Glomerular endothelial cell (primary cell): ENCODE measurements around the gene HOXC9. TPM values are rescaled to one million over a fixed set of nuclear protein-coding genes. Genes with fewer than 3 reads are reported as not detected.

Source experiments
- DNase-seq: peaks from one replicate; pipeline ENCODE4 v3.0.0-alpha.2; 2011; ENCODE audit warnings: low read depth, low spot score; ENCODE audit errors: extremely low read depth
- total RNA-seq: library from RNA; depleted of rRNA; stranded (reverse); fragments of >200 nt; gene quantifications from 2 replicates; pipeline ENCODE4 v1.2.3, GENCODE V29; 2015

Gene HOXC9
- total RNA-seq, 1 donor from 2014 or later, result 5.7 TPM

DNA sequence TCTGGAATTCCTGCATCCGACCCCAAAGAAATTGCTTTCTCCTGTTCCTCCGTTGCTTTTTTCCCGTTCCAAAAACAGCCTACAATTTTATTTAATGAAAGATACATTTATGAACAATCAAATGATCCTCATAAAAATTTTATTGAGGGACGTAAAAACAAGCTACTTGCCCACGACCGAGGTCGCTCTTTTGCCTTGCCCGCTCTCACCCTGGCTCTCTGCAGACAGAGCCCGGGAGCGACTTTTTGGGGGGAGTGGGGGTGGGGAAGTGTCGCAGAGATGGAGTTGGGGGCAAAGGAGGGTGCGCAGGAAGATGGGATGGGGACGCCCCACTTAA, 1.1 kb upstream of the HOXC9 start:
- no peak for DNase-seq

DNA sequence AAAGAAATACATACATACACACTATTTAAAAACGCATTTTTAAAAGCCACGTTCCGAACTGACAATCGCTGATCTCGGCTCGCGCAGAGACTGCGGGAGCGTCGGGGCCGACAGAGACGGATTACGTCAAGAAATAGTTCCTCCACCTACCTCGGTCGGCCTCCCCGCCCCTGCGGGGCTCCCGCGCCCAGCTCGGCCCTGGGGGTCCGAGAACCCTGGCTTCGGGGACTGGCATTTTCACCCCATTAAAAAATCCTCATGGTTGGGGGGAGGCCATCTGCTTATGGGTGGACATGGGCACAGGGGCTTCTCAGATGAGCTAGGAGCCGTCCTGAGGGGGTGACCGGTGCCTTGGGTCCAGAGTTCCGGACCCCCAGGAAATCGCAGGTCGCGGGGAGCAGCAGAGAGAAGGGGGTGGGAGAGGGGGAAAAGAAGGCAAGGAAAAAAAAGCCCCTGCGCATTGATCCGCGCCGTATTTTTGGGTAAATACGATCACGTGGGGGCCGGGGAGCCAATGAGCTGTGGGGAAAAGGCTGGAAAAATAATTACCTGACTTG, 324 bp upstream of the HOXC9 start:
- no peak for DNase-seq

DNA sequence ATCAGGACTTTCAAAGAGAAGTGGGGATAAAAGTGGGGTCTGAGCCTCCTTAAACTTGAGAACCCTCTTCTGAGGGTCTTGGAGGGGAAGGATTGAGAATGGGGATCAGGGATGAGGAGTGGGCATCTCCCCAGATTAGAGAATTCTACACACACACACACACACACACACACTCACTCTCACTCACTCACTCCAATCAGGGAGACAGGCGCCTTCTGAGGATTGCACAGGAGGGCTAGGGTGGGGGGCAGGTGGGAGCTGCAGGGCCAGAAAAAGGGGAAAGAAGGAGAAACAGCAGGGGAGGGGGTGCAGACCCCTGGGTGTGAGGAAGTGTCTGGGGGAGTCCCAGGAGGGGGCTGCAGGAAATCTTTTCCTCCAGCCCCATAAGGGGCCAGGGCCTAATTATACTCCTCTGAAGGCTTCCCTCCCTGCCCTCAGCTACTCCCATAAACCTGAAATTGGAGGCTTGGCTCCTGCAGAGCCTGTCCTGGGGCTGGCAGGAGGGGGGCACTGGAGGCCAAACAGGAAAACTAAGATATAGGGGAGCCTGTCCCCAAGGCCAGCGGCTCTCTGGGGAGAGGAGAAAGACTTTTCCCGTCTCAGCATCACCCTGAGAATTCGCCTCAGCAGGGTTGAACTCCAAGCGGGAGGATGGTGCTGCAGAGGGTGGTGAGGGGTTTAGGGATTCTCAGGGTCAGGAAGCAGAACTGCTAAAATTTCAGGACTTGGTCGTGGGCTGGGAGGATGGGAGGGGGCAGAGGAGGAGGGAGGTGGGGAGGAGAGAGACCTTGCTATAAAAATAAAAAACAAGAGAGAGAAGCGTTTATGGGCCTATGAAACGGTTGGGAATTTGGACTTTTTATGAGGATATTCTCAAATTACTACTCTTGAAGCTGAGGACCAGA, 1.6 kb downstream of the HOXC9 start:
- no peak for DNase-seq

DNA sequence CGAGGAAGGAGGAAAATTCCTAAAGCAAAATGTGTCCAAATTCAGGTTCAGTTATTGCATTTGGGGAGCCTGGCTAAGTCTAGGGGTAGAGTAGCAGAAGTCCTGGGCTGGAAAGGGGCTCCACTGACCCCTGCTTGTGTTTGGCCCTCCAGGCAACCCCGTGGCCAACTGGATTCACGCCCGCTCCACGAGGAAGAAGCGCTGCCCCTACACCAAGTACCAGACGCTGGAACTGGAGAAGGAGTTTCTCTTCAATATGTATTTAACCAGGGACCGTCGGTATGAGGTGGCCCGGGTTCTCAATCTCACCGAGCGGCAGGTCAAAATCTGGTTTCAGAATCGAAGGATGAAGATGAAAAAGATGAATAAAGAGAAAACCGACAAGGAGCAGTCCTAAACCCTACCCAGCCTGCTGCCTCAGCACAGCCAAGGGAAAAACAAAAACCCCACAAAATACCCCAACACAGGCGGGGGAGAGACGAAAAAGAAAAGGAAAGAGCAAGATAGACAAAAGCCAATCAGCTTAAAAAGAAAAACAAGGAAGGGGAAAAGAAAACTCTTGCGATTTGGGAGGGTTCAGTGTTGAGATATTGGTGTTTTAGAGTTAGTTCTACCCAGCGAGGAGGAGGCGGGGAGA, 2.4 kb downstream of the HOXC9 start:
- DNase-seq, result no peak

DNA sequence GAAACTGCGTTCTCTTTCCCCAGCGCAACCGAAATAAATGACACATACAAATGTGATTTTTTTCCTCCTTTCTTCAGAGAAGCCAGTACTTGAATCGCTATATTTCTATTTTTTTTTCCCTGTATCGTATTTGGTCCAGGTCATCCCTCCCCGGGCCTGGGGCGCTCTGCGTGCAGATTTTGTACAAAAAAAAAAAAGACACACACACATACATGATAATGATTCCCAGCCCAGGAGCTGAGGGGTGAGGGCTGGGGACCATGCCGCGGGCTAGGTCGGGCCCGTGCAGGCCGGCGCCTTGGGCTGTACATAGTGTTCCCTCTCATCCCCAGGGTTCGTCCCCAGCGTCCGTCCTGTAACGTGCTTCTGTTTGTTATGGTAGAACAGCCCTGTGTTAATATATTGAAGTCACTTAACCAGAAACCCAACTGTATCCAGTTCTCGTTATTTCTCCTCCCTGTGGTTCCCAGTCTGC, 3.0 kb downstream of the HOXC9 start:
- no peak for DNase-seq

DNA sequence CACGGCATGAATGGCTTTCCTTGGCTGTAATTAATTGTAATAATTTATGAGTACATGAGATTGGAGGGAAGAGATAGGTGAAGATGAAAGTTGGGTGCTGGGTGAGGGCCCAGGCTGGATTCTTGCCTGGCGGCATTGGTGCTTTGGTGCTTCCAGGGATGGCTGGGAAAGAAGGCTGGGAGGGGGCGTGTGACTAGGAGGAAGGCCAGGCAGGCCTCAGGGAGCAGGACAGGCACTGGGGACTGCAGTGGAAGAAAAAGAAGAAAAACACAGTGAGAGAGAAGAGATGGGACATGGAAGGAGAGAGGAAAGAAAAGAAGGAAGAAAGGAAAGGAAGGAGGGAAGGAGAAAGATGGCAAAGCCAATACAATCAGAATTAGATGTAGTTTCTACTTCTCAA, 3.7 kb downstream of the HOXC9 start:
- no peak for DNase-seq

DNA sequence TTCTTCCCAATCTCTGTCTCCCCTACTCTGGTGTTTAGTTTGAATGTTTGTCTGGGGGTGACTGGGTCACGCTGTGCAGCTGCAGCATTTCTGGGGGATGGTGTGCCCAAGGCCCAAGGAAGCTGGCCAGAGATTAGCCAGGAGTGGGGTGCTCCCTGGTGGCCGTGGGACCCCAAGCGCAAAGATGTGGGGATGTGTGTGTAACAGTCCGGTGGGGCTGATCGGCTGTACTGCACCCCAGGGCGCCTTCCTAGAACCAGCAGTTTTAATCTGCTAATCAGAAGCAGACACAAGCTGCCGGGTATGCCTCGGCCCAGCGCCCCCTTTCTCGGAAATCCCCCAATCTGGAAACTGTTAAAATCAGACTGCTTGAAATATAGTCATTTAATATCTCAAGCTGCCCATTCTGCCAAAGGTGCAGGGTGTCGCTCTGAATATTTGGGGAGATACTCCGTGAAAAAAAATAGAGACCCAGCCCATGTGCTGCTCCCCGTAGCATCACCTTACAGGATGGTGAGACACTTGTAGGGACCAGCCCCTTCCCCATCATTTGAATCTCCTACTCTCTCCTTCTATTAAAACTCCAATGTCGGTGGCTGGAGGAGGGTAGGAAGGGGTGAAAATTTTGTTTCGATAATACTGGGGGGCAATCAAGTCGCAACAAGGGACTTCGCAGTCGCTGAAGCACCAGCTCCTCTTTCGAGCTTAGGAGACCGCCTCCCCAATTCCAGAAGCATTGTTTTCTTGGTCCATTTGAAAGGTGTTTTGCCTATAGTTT, 4.3 kb downstream of the HOXC9 start:
- no peak for DNase-seq

DNA sequence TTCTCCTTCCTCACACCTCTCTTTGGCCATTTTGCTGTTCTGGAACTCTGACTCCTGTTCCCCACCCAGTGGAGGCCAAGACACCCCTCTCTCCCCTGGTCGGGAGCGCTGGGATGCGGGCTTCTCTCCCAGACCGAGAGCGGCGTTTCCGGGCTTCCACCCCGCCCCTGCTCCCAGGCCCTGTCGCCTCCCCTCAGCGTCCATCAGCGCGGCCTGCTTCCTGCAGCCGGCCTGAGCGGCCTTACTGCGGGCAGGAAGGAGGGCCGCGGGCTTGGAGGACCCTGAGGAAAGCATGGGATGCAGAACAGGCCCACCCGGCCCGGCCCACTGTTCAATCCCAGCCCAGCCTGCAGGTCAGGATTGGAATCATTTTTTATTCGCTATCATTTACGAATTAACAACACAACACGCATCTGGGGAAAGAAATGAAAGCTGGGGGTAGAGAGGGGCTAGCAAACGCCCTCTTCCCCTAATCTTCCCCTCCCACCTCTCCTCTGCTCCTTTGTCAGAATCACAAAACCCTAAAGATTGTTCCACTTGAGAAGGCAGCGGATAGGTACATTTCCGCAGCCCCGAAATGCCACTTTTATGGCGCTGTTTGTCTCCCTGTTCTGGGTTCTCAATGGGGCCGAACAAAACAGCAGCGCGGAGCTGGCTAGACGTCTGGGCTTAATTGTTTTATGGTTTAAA, 5.0 kb downstream of the HOXC9 start:
- DNase-seq, result no peak

DNA sequence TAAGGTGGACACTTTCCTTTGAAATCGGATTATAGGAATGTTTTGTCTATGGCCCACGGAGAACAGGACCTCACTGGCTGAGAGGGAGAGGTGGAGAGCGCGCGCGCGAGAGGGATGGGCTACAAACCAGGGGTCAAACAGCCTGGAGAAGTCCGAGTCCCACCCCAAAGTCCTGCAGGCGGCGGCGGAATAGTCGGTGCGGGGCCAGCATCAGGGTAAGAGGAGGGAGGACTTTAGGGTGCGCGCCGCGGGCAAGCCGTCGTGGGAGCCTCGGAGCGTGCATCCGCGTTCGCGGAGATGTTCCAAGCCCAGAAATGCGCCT, 5.5 kb downstream of the HOXC9 start:
- no peak for DNase-seq

DNA sequence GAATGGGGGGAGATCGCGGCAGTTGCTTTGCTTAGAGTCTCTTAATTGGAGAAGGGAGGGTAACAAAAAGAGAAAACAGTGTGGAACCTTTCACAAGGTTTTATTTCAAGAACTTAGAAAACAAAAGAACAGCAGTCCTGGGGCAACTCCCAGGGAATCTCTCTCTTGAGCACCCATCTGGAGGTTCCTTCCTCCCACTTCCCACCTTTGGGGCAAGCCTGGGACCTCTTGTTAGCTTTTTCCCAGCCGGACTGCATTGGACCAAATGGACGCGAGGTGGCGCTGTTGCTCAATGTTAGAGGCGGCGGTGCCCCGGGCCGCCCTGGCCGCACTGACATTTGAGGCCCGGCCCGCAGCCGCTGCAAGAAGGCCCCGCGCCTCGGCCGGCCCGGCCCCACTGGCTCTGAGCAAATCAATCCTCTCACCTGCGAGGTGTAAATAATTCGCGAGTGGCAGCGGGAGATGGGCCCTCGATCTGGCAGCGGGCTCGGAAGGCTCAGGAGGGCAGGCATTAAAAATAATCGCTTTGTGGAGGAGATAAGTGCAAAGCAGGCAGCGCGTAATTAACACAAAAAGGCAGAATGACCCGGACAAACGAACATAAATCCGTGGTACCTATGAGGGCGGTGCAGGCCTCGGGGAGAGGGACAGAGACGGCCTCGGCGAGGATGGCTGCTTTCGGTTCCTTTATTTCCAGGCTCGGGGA, 6.0 kb downstream of the HOXC9 start:
- peak; percentile 42 for DNase-seq

DNA sequence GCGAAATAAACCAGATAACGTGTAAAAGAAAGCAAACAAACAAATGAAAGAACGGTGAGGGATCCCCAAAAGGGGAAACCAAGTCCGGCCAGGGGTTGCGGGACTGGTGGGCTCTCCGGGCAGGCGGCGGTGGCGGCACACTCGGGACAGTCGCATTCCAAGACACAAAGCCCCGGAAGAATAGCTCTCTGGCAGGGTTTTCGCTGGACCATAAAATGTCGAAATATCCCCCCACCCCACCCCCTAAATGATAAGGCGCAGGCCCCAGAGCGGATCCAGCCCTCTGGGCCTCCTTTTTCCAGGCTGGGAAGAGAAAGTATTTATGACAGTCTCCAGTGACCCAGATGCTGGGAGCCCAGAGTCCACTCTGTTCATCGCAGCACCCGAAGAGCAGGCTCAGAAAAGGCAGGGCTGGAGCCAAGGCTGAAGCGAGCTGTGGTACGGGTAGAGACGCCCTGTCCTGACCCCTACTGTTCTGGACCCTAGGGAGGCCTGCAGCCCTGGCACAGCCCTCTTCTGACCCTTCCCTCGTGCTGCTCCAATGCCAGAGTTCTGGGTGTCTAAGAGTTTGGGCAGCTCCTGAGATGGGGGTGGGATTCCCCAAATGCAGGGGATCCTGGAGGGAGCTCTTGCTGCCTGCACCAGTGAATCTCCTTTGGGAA, 6.7 kb downstream of the HOXC9 start:
- DNase-seq, result no peak

DNA sequence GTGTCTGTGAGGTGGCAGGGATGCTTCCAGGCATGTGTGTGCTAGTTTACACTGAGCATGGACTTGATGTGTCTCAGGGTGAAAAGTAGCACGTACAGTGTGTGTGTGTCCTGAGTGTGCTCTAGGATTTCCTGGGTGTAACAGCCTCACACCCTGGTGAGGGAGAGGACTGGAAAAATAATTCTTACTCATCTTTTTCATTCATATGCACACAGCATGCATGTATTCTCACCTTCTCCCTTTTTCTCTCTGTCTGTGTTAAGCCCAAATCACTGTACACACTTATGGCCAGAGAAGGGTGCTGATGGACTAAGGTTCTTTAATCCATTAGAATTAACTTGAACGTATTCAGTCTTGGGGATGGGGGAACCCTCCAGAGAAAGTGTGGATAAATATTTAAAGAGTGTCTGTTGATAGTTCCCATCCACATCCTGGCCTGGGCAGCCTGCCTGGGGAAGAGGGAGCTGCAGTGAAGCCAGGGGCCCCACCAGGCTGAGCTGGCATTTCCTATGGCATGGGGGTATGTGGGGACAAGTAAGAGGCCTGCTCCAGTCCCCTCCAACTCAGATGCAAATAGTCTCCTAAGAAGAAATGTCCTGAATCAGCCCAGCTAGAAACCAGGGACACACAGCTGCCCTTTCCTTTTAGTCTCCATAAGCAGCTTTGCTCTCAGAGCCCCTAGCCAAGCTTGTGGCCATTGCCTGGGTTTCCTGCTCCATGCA, 7.7 kb downstream of the HOXC9 start:
- DNase-seq, result no peak

DNA sequence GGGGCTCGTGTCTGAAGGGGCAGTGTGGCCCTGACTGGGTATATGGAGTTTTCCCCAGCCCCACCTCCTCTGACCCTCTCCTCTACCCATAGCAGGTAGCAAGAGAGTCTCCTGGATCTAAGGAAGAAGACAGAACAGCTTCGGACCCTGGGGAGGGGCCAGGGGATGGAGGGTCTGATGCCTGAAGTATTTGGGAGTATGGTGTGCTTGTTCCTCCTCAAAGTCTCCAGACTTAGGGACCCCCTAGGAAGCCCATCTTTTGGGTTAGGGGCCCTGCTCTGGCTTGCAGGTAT, 8.2 kb downstream of the HOXC9 start:
- no peak for DNase-seq

DNA sequence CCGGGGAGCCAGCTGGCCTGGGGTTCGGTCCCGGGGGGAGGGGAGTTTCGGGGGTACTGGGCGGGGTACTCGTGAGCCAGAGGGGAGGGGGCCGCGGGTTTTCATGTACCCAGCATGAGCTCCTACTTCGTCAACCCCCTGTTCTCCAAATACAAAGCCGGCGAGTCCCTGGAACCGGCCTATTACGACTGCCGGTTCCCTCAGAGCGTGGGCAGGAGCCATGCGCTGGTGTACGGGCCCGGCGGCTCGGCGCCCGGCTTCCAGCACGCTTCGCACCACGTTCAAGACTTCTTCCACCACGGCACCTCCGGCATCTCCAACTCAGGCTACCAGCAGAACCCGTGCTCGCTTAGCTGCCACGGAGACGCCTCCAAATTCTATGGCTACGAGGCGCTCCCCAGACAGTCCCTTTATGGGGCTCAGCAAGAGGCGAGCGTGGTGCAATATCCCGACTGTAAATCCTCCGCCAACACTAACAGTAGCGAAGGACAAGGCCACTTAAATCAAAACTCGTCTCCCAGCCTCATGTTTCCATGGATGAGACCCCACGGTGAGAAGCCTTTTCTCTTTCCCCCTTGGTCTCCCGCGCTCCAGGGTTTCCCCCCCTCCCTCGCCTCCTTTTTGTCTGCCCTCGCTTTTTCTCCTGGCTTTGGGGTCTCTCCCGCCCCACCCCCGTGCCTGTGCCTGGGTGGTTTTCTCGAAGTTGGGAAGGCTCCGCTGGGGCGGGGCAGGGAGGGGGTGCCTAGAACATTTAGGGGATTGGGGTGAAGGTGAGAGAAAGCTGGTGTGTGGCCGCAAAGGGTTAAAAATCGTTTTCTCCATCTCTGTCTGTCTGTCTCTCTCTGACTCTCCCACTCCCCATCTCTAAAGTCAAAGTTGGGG, 9.5 kb downstream of the HOXC9 start:
- DNase-seq, result no peak

DNA sequence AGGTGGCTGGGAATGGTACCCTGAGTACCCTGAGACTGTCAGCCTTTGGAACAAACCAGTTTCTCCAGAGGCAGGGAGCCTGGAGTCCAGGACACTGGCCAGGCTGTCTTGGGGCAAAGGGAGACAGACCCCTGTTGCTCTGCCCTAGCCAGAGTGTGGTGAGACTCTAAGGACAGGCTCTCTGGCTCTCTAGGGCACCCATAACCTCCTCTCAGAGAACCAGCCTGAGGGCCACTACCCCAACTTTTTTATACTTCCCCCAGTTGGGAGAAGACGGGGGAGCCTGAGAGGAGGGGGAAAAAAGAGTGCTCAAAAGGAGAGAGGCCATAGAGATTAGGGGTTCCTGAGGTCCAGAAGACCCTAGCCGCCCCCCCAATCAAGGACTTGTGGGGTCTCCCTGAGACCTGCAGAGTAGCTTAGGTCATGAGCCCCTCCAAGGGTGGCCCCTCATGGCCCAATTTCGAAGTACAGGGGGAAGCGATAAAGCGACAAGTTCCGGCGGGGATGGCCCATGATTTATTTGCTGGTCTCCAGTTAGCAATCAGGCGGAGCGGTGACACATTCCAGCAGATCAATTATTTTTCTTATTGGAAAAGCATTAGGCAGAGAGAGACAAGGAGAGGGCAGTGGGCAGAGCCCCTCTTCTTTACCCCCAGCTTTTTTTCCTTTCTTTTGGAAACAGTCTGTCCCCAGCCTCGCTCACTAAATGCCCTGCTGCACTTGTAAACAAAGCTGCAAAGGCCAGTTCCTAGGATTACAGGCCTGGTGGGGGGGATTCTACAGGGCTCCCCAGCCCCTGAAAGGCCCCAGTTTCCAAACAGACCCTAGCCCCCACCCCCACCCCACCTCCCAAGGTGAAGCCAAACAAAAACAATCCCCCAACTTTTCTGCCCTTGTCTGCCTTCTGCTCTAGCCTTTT, 10.4 kb downstream of the HOXC9 start:
- DNase-seq, result no peak

DNA sequence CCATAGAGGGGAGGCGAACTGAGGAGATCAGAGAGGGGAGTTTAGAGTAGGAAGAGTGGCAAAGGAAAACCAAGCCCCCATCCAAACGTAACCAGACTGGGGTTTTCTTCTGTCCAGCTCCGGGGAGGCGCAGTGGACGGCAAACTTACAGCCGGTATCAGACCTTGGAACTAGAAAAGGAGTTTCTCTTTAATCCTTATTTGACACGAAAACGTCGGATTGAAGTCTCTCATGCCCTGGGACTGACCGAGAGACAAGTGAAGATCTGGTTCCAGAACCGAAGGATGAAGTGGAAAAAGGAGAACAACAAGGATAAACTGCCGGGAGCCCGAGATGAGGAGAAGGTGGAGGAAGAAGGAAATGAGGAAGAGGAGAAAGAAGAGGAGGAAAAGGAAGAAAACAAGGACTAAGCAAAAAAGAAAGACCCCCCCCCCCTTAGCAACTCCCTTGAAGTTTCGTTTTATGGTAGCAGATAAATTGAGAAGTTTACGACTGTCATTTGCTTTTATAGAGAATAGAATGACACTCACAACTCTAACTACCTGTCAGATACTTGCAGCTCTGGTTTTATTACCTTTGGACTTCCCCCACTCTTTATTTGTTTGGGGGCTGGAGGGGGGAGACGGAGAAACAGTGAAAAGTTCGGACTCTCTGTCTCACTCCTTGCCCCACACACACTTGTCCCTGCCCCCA, 11.2 kb downstream of the HOXC9 start:
- DNase-seq, result no peak
